NT2/D1 (cell line): ENCODE measurements around the gene MAS1.

Experiments used
- SUZ12 ChIP-seq: IDR thresholded peaks from 2 replicates; pipeline ENCODE4 v1.6.1; 2011; ENCODE audit not compliant: insufficient read length, insufficient read depth; ENCODE audit errors: extremely low read depth
- YY1 ChIP-seq: IDR thresholded peaks from 2 replicates; pipeline ENCODE4 v1.6.1; 2011; ENCODE audit not compliant: insufficient read length, insufficient read depth
- ZNF274 ChIP-seq: IDR thresholded peaks from 2 replicates; pipeline ENCODE4 v1.6.1; 2011; ENCODE audit warnings: mild to moderate bottlenecking, low read depth, low read length

DNA sequence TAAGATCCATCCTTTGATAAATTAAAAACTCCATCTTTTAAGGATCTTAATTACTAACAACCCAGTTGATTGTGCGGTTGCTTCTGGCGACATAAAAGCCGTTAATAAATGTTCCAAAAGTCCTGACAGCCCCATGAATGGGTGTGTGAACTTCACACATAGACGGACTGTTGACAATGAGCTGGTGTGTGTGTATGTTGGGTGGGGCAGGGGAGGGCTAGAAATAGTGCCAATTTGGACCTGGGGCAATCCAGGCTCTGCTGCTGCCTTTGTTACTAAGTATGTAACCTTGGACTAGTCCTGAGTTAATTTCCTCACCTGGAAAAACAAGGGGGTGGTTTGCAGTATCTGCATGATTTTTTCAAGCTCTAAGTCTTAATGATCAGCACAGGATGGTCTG, 4.2 kb downstream of the MAS1 start:
- TF ChIP-seq YY1 (no peak), SUZ12 (no peak), ZNF274 (no peak)
